B cell (primary cell): ENCODE measurements around the gene NID1. TPM values are rescaled to one million over a fixed set of nuclear protein-coding genes. Genes with fewer than 3 reads are reported as not detected.

Experiments
- ATAC-seq: fragments of 200-7000 bp; cut with Tn5 transposase; one replicate; pipeline ENCODE4 v1.10.0; 2021; ENCODE audit warnings: low read depth, mild to moderate bottlenecking, moderate number of reproducible peaks, moderate library complexity
- CTCF ChIA-PET: fragments of 350-600 bp; sonication (Branson Sonifier 250); formaldehyde crosslinking; loops from one replicate; lab custom pipeline; 2021; ENCODE audit warnings: antibody characterized with exemption, inconsistent platforms; lab: Charles Lee
- POLR2A ChIA-PET: fragments of 350-600 bp; sonication (Branson Sonifier 250); formaldehyde crosslinking; loops from one replicate; lab custom pipeline; 2021; ENCODE audit warnings: antibody characterized with exemption; lab: Charles Lee
- DNase-seq: peaks from one replicate; pipeline ENCODE4 v3.0.0; 2013
- H2AFZ ChIP-seq: 2 replicates; pipeline ENCODE4 v1.6.1; 2012; ENCODE audit warnings: mild to moderate bottlenecking, low read depth, low read length; ENCODE audit not compliant: insufficient read depth, poor library complexity, severe bottlenecking
- H3K27ac ChIP-seq, 2 donors: 1 replicate in 1 of 2; 2 replicates in 1 of 2; pipeline ENCODE4 v1.5.1; 2012 to 2013; ENCODE audit warnings: low read length in 2 of 2, mild to moderate bottlenecking in 2 of 2, moderate library complexity in 1 of 2
- H3K27me3 ChIP-seq, 4 experiments: fragments of 200-600 bp in 1 of 4; sonication (generic) in 1 of 4; replicated peaks in 1 of 4; 1 replicate in 2 of 4; 2 replicates in 2 of 4; pipeline versions ENCODE4 v1.6.1 to v1.7.0; 2013 to 2016; ENCODE audit warnings: low read length in 3 of 4, mild to moderate bottlenecking in 2 of 4, mixed read lengths in 1 of 4, moderate library complexity in 1 of 4; ENCODE audit not compliant: insufficient read depth in 4 of 4, control insufficient read depth in 3 of 4; ENCODE audit errors: control extremely low read depth in 1 of 4
- H3K36me3 ChIP-seq, 2 experiments: replicated peaks in 1 of 2; 1 replicate in 1 of 2; 2 replicates in 1 of 2; pipeline versions ENCODE4 v1.6.1 to v1.7.1; 2013; ENCODE audit warnings: low read length in 1 of 2; ENCODE audit not compliant: insufficient read depth in 2 of 2, control insufficient read depth in 1 of 2; ENCODE audit errors: control extremely low read depth in 1 of 2, extremely low read depth in 1 of 2
- H3K4me1 ChIP-seq, 2 donors: fragments of 200-600 bp in 1 of 2; sonication (generic) in 1 of 2; 1 replicate in 1 of 2; 2 replicates in 1 of 2; pipeline versions ENCODE4 v1.5.1 to v1.6.1; 2013 to 2017; ENCODE audit warnings: low read length in 2 of 2; ENCODE audit not compliant: control insufficient read depth in 2 of 2, insufficient read depth in 2 of 2
- H3K4me2 ChIP-seq: replicated peaks from 2 replicates; pipeline ENCODE3; 2012; ENCODE audit warnings: mild to moderate bottlenecking, low read depth, low read length; ENCODE audit not compliant: poor library complexity, severe bottlenecking
- H3K4me3 ChIP-seq, 5 experiments: fragments of 200-600 bp in 1 of 5; sonication (generic) in 1 of 5; 1 replicate in 3 of 5; 2 replicates in 2 of 5; pipeline versions ENCODE4 v1.5.1 to v1.7.0; 2011 to 2016; ENCODE audit warnings: low read length in 4 of 5, mild to moderate bottlenecking in 4 of 5, low read depth in 2 of 5, control low read depth in 1 of 5, moderate library complexity in 1 of 5; ENCODE audit not compliant: insufficient read depth in 1 of 5; ENCODE audit errors: control extremely low read depth in 1 of 5, extremely low read depth in 1 of 5
- H3K79me2 ChIP-seq: fragments of 200-600 bp; sonication (generic); one replicate; pipeline ENCODE4 v1.6.0; 2016; ENCODE audit warnings: low read length; ENCODE audit not compliant: control insufficient read depth, insufficient read depth
- H3K9ac ChIP-seq: fragments of 200-600 bp; sonication (generic); 2 replicates; pipeline ENCODE4 v1.6.1; 2017; ENCODE audit warnings: mild to moderate bottlenecking, low read length, moderate library complexity
- H3K9me3 ChIP-seq, 3 donors: one replicate each; pipeline versions ENCODE4 v1.6.1 to v1.7.1; 2013; ENCODE audit warnings: low read length in 2 of 3; ENCODE audit not compliant: control insufficient read depth in 2 of 3, insufficient read depth in 1 of 3; ENCODE audit errors: control extremely low read depth in 1 of 3
- H4K20me1 ChIP-seq: 2 replicates; pipeline ENCODE4 v1.6.0; 2012; ENCODE audit warnings: mild to moderate bottlenecking, low read length; ENCODE audit not compliant: insufficient read depth, control insufficient read depth, poor library complexity, severe bottlenecking
- H3K27ac Mint-ChIP-seq: one replicate; pipeline ENCODE4 v1.8.0; 2021; ENCODE audit warnings: mixed read lengths
- H3K27me3 Mint-ChIP-seq: one replicate; pipeline ENCODE4 v1.8.0; 2021; ENCODE audit warnings: mixed read lengths
- H3K4me1 Mint-ChIP-seq: one replicate; pipeline ENCODE4 v1.8.0; 2021; ENCODE audit warnings: mixed read lengths
- H3K4me3 Mint-ChIP-seq: one replicate; pipeline ENCODE4 v1.8.0; 2021; ENCODE audit warnings: mixed read lengths
- H3K9me3 Mint-ChIP-seq: one replicate; pipeline ENCODE4 v1.8.0; 2022; ENCODE audit warnings: mixed read lengths; ENCODE audit not compliant: insufficient read depth
- EZH2 ChIP-seq: IDR thresholded peaks from 2 replicates; pipeline ENCODE4 v1.6.1; 2012; ENCODE audit warnings: borderline replicate concordance, low read depth, mild to moderate bottlenecking, moderate library complexity, low read length; ENCODE audit not compliant: insufficient read depth, poor library complexity, severe bottlenecking
- WGBS: methylation state at CpG from one replicate; pipeline ENCODE4 v1.1.5; 2013; ENCODE audit warnings: missing lambda C conversion rate; ENCODE audit not compliant: insufficient coverage; 5-methylcytosine and 5-hydroxymethylcytosine counted together
- intact Hi-C: fragments of 100-400 bp; cut with micrococcal nuclease; formaldehyde crosslinking; loops from one replicate; pipeline ENCODE4 v1.10.0; 2022
- polyA plus RNA-seq: library from polyadenylated mRNA; depleted of rRNA; stranded (reverse); fragments of >200 nt; gene quantifications from 2 replicates; pipeline ENCODE4 v1.2.3, GENCODE V29; 2012
- total RNA-seq, 2 donors: library from RNA; stranded (reverse); fragments of 120-200 nt in 1 of 2; gene quantifications; 1 replicate in 1 of 2; 2 replicates in 1 of 2; pipeline versions ENCODE4 v1.2.3 to v1.2.4, GENCODE V29; 2013 to 2022
- TF ChIP-seq, protein P1 (sequence below): fragments of 200-600 bp; IDR thresholded peaks from one replicate; pipeline ENCODE4 v1.8.0; 2022; ENCODE audit warnings: antibody characterized with exemption, mild to moderate bottlenecking

Gene NID1
- total and polyA plus RNA-seq, 2 donors (not counting 1 experiment from before 2014, with no cell fraction given): 0.06 TPM; not detected in 1

DNA sequence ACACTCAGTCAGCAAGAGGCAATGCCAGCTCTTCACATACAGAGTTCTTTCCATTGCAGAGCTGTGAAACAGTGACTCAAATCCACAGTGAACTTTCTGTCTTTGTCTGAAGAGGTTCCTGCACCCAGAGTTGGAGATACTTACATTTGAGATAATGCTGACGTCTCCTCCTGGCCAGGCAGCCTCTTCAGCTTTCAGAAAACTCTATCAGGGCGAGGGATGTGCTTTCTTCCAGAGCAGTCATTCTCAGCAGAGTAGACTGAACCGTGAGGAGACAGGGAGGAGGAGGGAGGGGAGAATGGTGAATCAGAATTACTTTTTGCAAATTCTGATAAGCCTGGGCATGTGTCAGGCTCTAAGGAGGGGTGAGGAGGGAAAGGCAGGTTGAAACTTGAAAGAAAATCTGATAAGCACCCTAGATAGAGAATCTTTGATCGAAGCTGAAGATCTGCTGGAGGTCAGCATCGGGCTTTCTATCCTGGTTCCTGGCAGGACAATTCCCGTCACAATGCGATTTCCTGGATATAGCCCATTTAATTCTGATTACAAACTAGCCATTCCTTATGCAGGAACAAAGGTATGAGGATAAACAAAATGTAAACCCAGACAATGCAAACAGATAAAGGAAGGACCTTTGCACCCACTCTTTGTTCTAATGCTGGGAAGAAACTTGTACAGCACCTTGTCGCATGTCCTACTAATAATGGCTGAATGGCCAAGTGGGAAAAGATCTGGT lies 18.9 kb upstream of the NID1 start:
- POLR2A ChIA-PET: no interaction called here
- peaks cover 3% of the 10 kb centered on the region for H3K9me3 Mint-ChIP-seq
- H3K4me1 ChIP-seq: no peaks in the 10 kb centered on the region
- H4K20me1 ChIP-seq: no peaks in the 10 kb centered on the region
- no peak overlapping the region for H3K9ac ChIP-seq
- no peak for TF ChIP-seq EZH2
- TF ChIP-seq, protein P1, sequence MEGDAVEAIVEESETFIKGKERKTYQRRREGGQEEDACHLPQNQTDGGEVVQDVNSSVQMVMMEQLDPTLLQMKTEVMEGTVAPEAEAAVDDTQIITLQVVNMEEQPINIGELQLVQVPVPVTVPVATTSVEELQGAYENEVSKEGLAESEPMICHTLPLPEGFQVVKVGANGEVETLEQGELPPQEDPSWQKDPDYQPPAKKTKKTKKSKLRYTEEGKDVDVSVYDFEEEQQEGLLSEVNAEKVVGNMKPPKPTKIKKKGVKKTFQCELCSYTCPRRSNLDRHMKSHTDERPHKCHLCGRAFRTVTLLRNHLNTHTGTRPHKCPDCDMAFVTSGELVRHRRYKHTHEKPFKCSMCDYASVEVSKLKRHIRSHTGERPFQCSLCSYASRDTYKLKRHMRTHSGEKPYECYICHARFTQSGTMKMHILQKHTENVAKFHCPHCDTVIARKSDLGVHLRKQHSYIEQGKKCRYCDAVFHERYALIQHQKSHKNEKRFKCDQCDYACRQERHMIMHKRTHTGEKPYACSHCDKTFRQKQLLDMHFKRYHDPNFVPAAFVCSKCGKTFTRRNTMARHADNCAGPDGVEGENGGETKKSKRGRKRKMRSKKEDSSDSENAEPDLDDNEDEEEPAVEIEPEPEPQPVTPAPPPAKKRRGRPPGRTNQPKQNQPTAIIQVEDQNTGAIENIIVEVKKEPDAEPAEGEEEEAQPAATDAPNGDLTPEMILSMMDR: no peak
- H3K79me2 ChIP-seq: no peaks in the 10 kb centered on the region
- no peak overlapping the region for H3K27ac Mint-ChIP-seq
- no peaks in the 10 kb centered on the region for H3K27me3 ChIP-seq
- no peak overlapping the region for H3K27ac ChIP-seq
- ATAC-seq (no peak), DNase-seq (no peak)
- H2AFZ ChIP-seq: no peak overlapping the region
- no peaks in the 10 kb centered on the region for H3K4me1 Mint-ChIP-seq
- intact Hi-C loops: no loop called here
- WGBS: 68% methylated on average over 5 of the region's 8 CpGs
- no peak overlapping the region for H3K4me3 Mint-ChIP-seq
- no peaks in the 10 kb centered on the region for H3K36me3 ChIP-seq
- H3K4me2 ChIP-seq: no peak overlapping the region
- H3K9me3 ChIP-seq: peaks cover 0 to 3% (median 0%) of the 10 kb centered on the region in 3 donors
- peaks cover 18% of the 10 kb centered on the region for H3K27me3 Mint-ChIP-seq
- CTCF ChIA-PET: interaction anchor here (0.6 kb wide), 1 partner anchor 118 kb away, joined by 3 read pairs; no protein-coding TSS in a partner anchor
- H3K4me3 ChIP-seq: no peak overlapping the region

DNA sequence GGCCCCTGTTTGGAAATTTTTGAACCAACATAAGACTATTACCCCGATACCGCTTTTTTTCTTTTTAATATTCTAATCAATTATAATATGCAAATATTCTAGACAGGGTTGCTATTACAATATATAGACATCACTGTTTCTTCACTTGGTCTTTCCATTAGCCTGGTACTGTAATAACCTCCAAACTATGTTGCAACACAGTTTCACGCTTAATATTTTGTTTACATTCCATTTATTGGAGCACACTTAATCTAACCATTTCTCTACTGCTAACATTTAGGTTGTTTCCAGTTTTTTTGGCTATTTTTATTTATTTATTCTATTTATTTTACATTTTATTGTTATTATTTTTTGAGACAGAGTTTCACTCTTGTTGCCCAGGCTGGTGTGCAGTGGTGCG lies 17.6 kb upstream of the NID1 start:
- intact Hi-C loops: no loop called here
- H3K4me3 Mint-ChIP-seq: no peak overlapping the region
- TF ChIP-seq, protein P1: no peak
- no peak for TF ChIP-seq EZH2

More for the DNA sequence above, 17.6 kb upstream of the NID1 start:
- Histone ChIP-seq H3K4me2 (no peak overlapping the region), H3K4me1 (no peaks in the 10 kb centered on the region), H3K9ac (no peak overlapping the region), H2AFZ (no peak overlapping the region), H3K27me3 (no peaks in the 10 kb centered on the region), H3K27ac (no peak overlapping the region), H4K20me1 (no peaks in the 10 kb centered on the region), H3K9me3 (peaks cover 0 to 3% (median 0%) of the 10 kb centered on the region in 3 donors), H3K4me3 (no peak overlapping the region), H3K79me2 (no peaks in the 10 kb centered on the region), H3K36me3 (no peaks in the 10 kb centered on the region)
- DNase-seq: no peak
- CTCF ChIA-PET: no interaction called here
- Mint-ChIP-seq H3K27me3 (peaks cover 16% of the 10 kb centered on the region), H3K27ac (no peak overlapping the region), H3K9me3 (peaks cover 1% of the 10 kb centered on the region), H3K4me1 (no peaks in the 10 kb centered on the region)
- no peak for ATAC-seq
- WGBS: 100% methylated on average over 1 of the region's 4 CpGs
- POLR2A ChIA-PET: no interaction called here
